ENCODE results near the gene FAF1. TPM values are rescaled to one million over a fixed set of nuclear protein-coding genes. Genes with fewer than 3 reads are reported as not detected.

FAF1 gene
- total RNA-seq, 2 donors from 2014 or later = 60.3 to 66.7 TPM

DNA sequence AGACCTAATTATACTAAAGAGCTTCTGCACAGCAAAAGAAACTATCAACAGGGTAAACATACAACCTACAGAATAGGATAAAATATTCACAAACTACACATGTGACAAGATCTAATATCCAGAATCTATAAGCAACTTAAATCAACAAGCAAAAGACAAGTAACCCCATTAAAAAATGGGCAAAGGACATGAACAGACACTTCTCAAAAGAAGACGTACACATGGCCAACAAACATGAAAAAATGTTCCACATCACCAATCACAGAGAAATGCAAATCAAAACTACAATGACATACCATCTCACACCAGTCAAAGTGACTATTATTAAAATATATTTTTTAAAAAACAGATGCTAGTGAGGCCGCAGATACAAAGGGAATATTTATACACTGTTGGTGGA is 99.8 kb downstream of the FAF1 start:
- Histone ChIP-seq H3K4me1 (no peaks in the 10 kb centered on the region), H3K9me3 (no peaks in the 10 kb centered on the region), H3K36me3 (no peaks in the 10 kb centered on the region), H3K9ac (ENCODE audit: low read depth in 2 of 2, low read length in 2 of 2) (no peak overlapping the region), H3K27ac (no peak overlapping the region), H3K4me3 (no peak overlapping the region), H3K27me3 (no peaks in the 10 kb centered on the region)
- TF ChIP-seq, protein P1, sequence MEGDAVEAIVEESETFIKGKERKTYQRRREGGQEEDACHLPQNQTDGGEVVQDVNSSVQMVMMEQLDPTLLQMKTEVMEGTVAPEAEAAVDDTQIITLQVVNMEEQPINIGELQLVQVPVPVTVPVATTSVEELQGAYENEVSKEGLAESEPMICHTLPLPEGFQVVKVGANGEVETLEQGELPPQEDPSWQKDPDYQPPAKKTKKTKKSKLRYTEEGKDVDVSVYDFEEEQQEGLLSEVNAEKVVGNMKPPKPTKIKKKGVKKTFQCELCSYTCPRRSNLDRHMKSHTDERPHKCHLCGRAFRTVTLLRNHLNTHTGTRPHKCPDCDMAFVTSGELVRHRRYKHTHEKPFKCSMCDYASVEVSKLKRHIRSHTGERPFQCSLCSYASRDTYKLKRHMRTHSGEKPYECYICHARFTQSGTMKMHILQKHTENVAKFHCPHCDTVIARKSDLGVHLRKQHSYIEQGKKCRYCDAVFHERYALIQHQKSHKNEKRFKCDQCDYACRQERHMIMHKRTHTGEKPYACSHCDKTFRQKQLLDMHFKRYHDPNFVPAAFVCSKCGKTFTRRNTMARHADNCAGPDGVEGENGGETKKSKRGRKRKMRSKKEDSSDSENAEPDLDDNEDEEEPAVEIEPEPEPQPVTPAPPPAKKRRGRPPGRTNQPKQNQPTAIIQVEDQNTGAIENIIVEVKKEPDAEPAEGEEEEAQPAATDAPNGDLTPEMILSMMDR (IDR thresholded peaks at IDR 0.05) = no peak
- no peak for DNase-seq
- intact Hi-C loops (cut with DNase I) = no loop called here

DNA sequence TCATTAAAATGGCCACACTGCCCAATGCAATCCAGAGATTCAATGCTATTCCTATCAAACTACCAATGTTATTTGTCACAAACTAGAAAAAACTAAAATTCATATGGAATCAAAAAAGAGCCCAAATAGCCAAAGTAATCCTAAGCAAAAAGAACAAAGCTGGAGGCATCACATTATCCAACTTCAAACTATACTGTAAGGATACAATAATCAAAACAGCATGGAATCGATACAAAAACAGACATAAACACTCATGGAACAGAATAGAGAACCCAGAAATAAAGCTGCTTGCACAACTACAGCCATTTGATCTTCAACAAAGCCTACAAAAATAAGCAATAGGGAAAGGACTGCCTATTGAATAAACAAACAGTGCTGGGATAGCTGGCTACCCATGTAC is 100.4 kb downstream of the FAF1 start:
- intact Hi-C loops (cut with DNase I) = no loop called here

DNA sequence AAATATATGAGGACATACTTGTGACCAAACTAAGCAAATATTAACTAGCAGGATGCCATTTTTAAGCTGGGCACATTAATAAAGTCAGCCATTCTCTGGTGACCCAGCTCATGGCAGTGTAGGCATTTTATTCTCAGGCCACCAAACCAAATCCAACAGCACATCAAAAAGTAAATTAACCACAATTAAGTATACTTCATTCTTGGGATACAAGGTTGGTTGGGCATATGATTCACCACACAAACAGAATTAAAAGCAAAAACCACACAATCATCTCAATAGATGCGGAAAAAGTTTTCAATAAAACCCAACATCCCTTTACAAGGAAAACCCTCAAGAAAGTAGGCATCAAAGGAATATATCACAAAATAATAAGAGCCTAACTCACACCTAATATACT is 101.3 kb downstream of the FAF1 start:
- Histone ChIP-seq H3K36me3 (no peaks in the 10 kb centered on the region), H3K9me3 (no peaks in the 10 kb centered on the region), H3K9ac (ENCODE audit: low read depth in 2 of 2, low read length in 2 of 2) (no peak overlapping the region), H3K27ac (no peak overlapping the region), H3K4me3 (no peak overlapping the region), H3K27me3 (no peaks in the 10 kb centered on the region), H3K4me1 (no peaks in the 10 kb centered on the region)
- DNase-seq = no peak
- TF ChIP-seq, protein P1 (IDR thresholded peaks at IDR 0.05) = no peak
- intact Hi-C loops (cut with DNase I) = no loop called here

More for the DNA sequence above, 100.4 kb downstream of the FAF1 start:
- H3K36me3 ChIP-seq = no peaks in the 10 kb centered on the region
- no peaks in the 10 kb centered on the region for H3K4me1 ChIP-seq
- DNase-seq = no peak
- no peak overlapping the region for H3K9ac ChIP-seq (ENCODE audit: low read depth in 2 of 2, low read length in 2 of 2)
- no peaks in the 10 kb centered on the region for H3K9me3 ChIP-seq
- TF ChIP-seq, protein P1 (IDR thresholded peaks at IDR 0.05) = no peak
- no peak overlapping the region for H3K4me3 ChIP-seq
- H3K27ac ChIP-seq = no peak overlapping the region
- no peaks in the 10 kb centered on the region for H3K27me3 ChIP-seq

DNA sequence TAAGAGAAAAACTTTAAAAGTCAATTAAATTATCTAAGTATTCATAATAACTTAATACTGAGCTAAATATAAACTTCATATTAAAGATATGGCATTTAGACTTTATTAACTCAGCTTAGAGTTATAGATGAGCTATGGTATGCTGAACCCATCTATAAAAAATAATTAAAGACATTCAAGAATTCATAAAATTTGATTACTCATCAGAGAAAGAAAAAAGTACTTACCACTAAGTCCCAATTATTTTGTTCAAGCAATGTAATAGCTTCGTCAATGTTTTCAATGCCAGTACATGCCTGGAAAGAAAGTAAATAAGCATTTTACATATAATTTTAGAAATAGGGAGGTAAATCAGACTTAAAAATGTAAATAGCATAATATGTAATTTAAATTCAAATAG is 102.4 kb downstream of the FAF1 start:
- Histone ChIP-seq H3K4me3 (no peak overlapping the region), H3K9me3 (no peaks in the 10 kb centered on the region), H3K27me3 (no peaks in the 10 kb centered on the region), H3K4me1 (peaks cover 2% of the 10 kb centered on the region), H3K27ac (no peak overlapping the region), H3K9ac (ENCODE audit: low read depth in 2 of 2, low read length in 2 of 2) (no peak overlapping the region), H3K36me3 (no peaks in the 10 kb centered on the region)
- no peak for DNase-seq
- TF ChIP-seq, protein P1 (IDR thresholded peaks at IDR 0.05) = no peak
- intact Hi-C loops (cut with DNase I) = no loop called here

DNA sequence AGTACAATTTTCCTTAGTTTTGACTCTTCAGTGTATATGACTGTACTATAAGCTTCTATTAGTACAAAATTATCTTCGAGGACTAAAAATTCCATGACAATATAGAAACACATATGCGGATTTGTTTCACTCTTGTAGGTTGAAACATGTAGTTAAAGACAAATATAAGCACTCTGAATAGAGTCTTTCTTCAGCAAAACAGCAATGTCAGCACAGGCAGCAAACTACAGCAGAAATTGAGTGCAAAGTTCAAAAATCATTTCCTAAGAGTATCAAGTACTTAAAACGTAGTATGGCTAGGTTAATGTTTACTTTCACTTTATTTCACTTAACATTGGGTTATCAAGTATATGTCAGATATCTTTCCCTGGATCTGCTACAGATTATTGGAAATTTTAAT is 106.7 kb downstream of the FAF1 start:
- H3K27ac ChIP-seq = no peak overlapping the region

More for the DNA sequence above, 106.7 kb downstream of the FAF1 start:
- TF ChIP-seq, protein P1 (IDR thresholded peaks at IDR 0.05) = no peak
- Histone ChIP-seq H3K9me3 (no peaks in the 10 kb centered on the region), H3K4me1 (peaks cover 4% of the 10 kb centered on the region), H3K36me3 (no peaks in the 10 kb centered on the region), H3K4me3 (no peak overlapping the region), H3K9ac (ENCODE audit: low read depth in 2 of 2, low read length in 2 of 2) (no peak overlapping the region), H3K27me3 (no peaks in the 10 kb centered on the region)
- intact Hi-C loops (cut with DNase I) = no loop called here
- DNase-seq = no peak
